Activated T-cell treated with anti-CD3 and anti-CD28 coated beads for 4 hours (primary cell): ENCODE data around the gene GUK1.

ENCODE experiments used
- DNase-seq: peaks from one replicate; pipeline ENCODE4 v3.0.0-alpha.2; 2020

The GUK1 gene, protein sequence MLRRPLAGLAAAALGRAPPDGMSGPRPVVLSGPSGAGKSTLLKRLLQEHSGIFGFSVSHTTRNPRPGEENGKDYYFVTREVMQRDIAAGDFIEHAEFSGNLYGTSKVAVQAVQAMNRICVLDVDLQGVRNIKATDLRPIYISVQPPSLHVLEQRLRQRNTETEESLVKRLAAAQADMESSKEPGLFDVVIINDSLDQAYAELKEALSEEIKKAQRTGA

DNA sequence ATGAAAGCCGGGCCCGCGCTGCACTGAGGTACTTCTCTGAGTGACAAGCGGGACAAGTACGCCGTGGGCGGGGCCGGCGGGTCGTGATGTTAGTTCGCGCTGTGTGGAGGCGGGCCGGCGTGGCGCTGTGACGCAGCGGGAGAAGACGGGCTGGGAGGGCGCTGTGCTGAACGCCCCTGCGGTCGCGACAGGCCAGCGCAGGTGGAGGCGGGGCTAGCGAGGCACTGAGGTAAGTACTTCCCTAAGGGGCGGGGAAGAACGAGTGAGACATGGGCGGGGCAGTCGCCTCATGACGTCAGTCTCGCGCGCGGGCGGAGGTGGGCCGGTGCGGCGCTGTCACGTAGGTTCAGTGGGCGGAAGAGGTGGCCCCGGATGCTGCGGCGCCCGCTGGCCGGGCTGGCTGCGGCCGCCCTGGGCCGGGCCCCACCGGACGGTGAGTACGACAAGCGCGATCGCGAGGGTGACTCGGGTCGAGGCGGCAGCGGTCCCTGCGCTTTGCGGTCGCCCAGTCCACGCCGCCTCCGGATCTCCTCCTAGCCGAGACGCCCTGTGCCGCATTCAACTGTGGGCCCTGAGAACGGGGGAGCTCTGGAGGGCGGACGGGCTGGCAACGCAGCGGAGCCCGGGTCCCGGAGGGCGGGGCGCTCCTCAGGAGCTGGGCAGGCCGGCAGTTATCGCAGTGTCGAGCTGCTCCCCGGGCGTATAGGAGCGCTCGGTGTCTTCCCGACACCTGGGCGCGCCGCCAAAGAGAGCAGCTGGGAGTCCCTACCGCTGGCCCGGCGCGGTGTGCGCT lies at the start of gene GUK1:
TSS of gene GUK1 (plus strand) at position 349 of the 793 bp plus-strand sequence. CDS start at position 373, 24 bp downstream.
- peak; percentile 99 for DNase-seq

DNA sequence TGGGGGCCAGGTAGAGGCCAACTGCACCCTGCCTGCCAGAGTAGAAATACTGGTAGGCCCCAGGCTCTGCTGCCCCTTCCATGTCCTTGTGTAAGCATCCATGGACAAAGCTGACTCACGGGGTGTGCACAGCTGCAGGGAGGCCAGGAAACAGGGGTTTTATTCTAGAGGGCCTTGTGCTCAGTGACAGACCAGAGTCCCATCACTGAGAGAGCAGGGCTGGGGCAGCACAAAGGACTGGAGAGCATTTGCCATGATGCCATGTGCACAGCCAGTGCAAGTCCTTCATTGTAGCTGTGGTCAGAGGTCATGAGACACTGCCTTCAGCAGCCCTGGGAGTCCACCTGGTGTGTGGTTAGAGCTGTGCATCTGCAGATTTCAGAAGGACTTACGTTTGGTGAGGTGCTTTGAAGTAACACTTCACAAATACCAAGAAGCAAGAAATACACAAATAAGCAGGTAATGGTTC lies 49.4 kb upstream of the GUK1 start:
- no peak for DNase-seq

DNA sequence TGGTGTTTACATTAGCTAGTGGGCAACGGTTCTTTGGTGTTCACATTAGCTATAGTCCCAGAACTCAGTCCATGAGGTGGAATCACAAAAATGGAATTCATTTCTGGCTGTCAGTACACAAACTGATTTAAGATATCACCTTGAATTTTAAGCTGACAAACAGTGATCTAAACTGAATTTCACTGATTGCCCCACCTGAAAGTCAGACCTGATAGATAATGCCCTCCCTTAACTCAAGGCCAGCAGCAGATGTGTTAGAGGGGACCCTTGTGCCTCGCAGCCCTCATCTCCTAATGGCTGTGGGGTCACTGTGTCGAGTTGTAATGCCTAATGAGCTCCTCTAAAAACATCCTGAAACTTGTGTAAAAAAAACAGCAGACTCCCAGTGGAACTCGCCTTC lies 49.0 kb upstream of the GUK1 start:
- no peak for DNase-seq

GRCh38 chr1:228092342-228093049 lies 47.6 kb upstream of the GUK1 start:
- no peak for DNase-seq

DNA sequence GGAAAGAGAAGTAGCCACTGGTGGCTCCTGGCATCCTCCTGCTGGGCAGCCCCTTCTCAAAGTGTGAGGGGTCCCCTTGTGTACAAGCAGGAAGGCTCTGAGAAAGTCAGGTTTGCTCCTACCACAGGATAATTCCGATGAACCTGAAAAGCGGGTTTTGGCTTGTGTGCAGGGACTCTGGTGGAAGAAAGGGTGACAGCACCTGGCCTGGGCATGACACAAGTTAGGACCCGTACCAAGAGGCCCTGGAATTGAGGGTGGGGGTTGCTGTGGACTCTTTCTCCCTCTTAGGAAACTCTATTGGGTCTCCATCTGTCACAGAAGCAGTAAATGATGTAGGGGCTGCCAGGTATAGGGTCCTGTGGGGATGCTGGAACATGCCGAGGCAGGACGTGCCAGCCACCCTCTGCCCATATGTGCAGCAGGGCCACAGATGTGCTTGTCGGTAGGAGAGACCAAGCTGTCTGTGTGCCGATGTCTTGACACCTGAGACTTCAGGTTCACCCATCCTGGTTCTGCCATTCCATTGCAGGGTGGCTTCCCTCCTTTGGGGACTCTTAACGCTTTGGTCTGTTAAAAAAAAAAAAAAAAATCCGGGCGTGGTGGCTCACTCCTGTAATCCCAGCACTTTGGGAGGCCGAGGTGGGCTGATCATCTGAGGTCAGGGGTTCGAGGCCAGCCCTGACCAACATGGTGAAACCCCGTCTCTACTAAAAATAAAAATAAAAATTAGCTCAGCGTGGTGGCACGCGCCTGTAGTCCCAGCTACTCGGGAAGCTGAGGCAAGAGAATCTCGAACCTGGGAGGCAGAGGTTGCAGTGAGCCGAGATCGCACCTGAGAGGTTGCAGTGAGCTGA lies 46.8 kb upstream of the GUK1 start:
- DNase-seq = no peak

DNA sequence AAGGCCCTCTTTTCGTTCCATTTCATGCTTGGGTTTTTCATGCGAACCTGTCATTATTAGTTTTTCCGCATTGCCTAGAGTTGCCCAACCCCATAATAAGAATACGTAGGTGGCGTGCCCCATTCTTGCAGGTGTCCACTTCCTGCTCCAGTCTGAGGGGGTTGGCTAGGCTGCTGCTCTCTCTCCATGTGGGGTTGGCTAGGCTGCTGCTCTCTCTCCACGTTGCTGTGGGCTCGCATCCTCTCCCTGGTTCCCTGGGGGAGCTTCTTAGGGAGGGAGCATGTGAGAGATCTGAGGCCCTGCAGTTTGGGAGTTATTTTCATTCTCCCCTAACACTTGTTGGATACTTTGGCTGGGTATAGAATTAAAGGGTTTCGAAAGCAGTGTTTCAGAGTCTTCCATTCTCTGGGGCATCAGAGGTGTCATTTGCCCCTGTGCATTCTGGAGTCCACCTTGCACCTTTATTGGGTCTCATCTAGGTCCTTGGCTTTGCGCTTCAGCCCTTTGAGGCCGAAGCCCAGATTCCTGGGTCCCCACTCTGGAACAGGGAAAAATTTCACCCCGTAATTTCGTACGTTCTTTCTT lies 45.6 kb upstream of the GUK1 start:
- DNase-seq = no peak

- DNase-seq = no peak
Observed at GRCh38 chr1:228095161-228095560, 44.9 kb upstream of the GUK1 start.

GRCh38 chr1:228095938-228096337 lies 44.1 kb upstream of the GUK1 start:
- no peak for DNase-seq

GRCh38 chr1:228096416-228097332 lies 43.4 kb upstream of the GUK1 start:
- no peak for DNase-seq

GRCh38 chr1:228097333-228098081 lies 42.6 kb upstream of the GUK1 start:
- DNase-seq = no peak

DNA sequence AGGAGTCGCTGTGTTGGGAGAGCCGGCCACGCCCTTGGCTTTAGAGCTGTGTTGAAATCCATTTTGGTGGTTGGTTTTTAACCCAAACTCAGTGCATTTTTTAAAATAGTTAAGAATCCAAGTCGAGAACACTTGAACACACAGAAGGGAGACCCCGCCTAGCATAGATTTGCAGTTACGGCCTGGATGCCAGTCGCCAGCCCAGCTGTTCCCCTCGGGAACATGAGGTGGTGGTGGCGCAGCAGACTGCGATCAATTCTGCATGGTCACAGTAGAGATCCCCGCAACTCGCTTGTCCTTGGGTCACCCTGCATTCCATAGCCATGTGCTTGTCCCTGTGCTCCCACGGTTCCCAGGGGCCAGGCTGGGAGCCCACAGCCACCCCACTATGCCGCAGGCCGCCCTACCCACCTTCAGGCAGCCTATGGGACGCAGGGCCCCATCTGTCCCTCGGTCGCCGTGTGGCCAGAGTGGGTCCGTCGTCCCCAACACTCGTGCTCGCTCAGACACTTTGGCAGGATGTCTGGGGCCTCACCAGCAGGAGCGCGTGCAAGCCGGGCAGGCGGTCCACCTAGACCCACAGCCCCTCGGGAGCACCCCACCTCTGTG lies 41.7 kb upstream of the GUK1 start:
- DNase-seq = no peak

GRCh38 chr1:228099331-228099732 lies 40.7 kb upstream of the GUK1 start:
- DNase-seq = no peak

- DNase-seq = no peak
Observed at GRCh38 chr1:228100822-228101613, 39.1 kb upstream of the GUK1 start.

- no peak for DNase-seq
Observed at GRCh38 chr1:228101614-228101993, 38.5 kb upstream of the GUK1 start.

DNA sequence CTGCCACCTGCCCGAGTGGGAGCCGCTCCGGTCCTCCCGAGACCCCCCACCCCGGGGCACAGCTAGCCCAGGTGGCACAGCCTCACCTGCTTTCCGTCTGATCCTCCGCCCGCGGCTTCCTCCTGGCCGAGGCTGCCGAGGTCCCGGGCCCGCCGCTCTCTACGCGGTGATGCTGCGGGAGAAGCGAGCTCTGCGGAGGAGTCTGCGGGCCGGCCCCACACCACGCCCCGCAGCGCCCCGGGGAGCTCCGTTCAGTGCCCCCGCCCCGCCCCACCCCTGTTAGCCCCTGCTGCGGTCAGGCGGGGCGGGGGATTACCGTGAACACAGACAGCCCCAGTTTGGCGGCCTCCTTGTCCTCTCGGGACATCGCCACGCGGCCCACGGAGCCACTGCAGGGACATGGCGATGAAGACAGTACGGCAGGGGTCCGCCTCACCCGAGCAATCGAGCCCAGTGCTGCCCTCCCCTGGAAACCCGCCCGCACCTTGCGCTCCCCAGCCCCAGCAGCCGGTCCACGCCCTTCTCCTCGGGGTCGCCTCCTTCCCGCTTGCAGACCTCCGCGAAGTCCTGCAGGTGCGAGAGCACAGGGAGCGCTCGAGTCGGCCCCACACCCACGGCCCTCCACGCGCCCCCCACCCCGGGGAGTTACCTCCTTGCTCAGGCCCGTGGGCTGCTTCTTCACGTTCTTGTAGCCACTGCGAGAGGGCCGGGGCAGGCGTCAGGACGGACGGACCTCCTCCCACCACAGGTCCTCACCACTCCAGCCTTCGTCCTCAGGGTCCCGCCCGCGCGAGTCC lies 37.9 kb upstream of the GUK1 start:
- no peak for DNase-seq

GRCh38 chr1:228102791-228103620 lies 37.1 kb upstream of the GUK1 start, which contains the start of gene C1orf35:
C1orf35 (minus strand) TSS chr1:228103325; CDS start chr1:228103227, 98 bp downstream.
- DNase-seq = peak; percentile 92
